ENCODE measurements around the gene ITGB3. TPM values are rescaled to one million over a fixed set of nuclear protein-coding genes. Genes with fewer than 3 reads are reported as not detected.

ITGB3 gene
- total and polyA plus RNA-seq, 9 of the 15 experiments (the other 6 are each of a cell fraction or from before 2014, with no cell fraction given), result 0.08 to 2.6 (median 0.62) TPM; not detected in 1

GRCh38 chr17:47291242-47291873, 37.7 kb downstream of the ITGB3 start (continued):
- TF ChIP-seq ARID4B (CRISPR knock-in tag; IDR thresholded peaks at IDR 0.05) (no peak), E2F4 (CRISPR knock-in tag; IDR thresholded peaks at IDR 0.05; ENCODE audit: low read depth) (no peak), ZNF57 (CRISPR knock-in tag; IDR thresholded peaks at IDR 0.05) (no peak), CGGBP1 (CRISPR knock-in tag; IDR thresholded peaks at IDR 0.05) (no peak), EP300 (IDR thresholded peaks at IDR 0.05; ENCODE audit: low read length) (peak; percentile 81), ZNF644 (tag; IDR thresholded peaks at IDR 0.05; ENCODE audit: low read depth) (no peak), SMARCE1 (IDR thresholded peaks at IDR 0.05) (peak; percentile 55), ELF1 (tag; IDR thresholded peaks at IDR 0.05) (no peak), POLR2H (tag; IDR thresholded peaks at IDR 0.05; ENCODE audit: low read depth) (no peak), RBM15 (IDR thresholded peaks at IDR 0.05; ENCODE audit: insufficient read depth, low read length) (no peak), HLTF (IDR thresholded peaks at IDR 0.05) (no peak), ATF2 (CRISPR knock-in tag; IDR thresholded peaks at IDR 0.05) (no peak), DMBX1 (CRISPR knock-in tag; IDR thresholded peaks at IDR 0.05; ENCODE audit: borderline replicate concordance) (no peak), ETS2 (tag; IDR thresholded peaks at IDR 0.05; ENCODE audit: borderline replicate concordance, poor library complexity, severe bottlenecking) (no peak), PHB2 (IDR thresholded peaks at IDR 0.05; ENCODE audit: low read depth) (no peak), ZNF197 (CRISPR knock-in tag; IDR thresholded peaks at IDR 0.05; ENCODE audit: low read depth) (no peak)
